IMR-90 (cell line): ENCODE results near the gene KCNJ16. TPM values are rescaled to one million over a fixed set of nuclear protein-coding genes. Genes with fewer than 3 reads are reported as not detected.

ENCODE experiments used
- ATAC-seq: fragments of 200-7000 bp; cut with Tn5 transposase; 2 replicates; pipeline ENCODE4 v1.9.1; 2020; ENCODE audit warnings: low read depth, mild to moderate bottlenecking, moderate library complexity
- BruUV-seq: library from RNA; stranded (reverse); fragments of 400-500 nt; replicated peaks from 2 replicates; lab custom pipeline; 2021; lab: Mats Ljungman, UMichigan
- CTCF ChIA-PET: fragments of 300-600 bp; formaldehyde crosslinking; extraction: SDS; loops from one replicate; lab custom pipeline; 2021; ENCODE audit warnings: antibody characterized with exemption; lab: Yijun Ruan, JAX
- POLR2A ChIA-PET: fragments of 300-600 bp; sonication (Branson Sonifier 250); formaldehyde crosslinking; loops from one replicate; lab custom pipeline; 2022; ENCODE audit warnings: antibody characterized with exemption; ENCODE audit not compliant: unreplicated experiment; lab: Charles Lee
- DNase-seq: peaks from one replicate; pipeline ENCODE4 v3.0.0; 2013
- H2AFZ ChIP-seq: replicated peaks from 2 replicates; pipeline ENCODE3; 2013; ENCODE audit warnings: low read length, mild to moderate bottlenecking; ENCODE audit not compliant: poor library complexity
- H2AK5ac ChIP-seq: 2 replicates; pipeline ENCODE4 v1.6.1; 2013; ENCODE audit warnings: low read depth, low read length, inconsistent platforms
- H2AK9ac ChIP-seq: replicated peaks from 2 replicates; pipeline ENCODE3; 2013; ENCODE audit warnings: mild to moderate bottlenecking, low read depth, low read length, moderate library complexity; ENCODE audit not compliant: poor library complexity
- H2BK120ac ChIP-seq: 2 replicates; pipeline ENCODE4 v1.6.1; 2013; ENCODE audit warnings: low read depth, low read length, inconsistent platforms
- H2BK15ac ChIP-seq: 3 replicates; pipeline ENCODE4 v1.6.1; 2013; ENCODE audit warnings: low read depth, low read length, inconsistent platforms
- H2BK20ac ChIP-seq: 2 replicates; pipeline ENCODE4 v1.6.1; 2013; ENCODE audit warnings: low read depth, mild to moderate bottlenecking, inconsistent platforms, low read length, moderate library complexity
- H2BK5ac ChIP-seq: 2 replicates; pipeline ENCODE4 v1.6.1; 2013; ENCODE audit warnings: mild to moderate bottlenecking, low read depth, low read length, inconsistent platforms; ENCODE audit not compliant: poor library complexity, severe bottlenecking
- H3K14ac ChIP-seq: replicated peaks from 2 replicates; pipeline ENCODE4 v1.6.1; 2013; ENCODE audit warnings: low read depth, low read length, inconsistent platforms
- H3K18ac ChIP-seq: 2 replicates; pipeline ENCODE4 v1.6.1; 2013; ENCODE audit warnings: low read depth, low read length, control low read depth
- H3K23ac ChIP-seq: 2 replicates; pipeline ENCODE4 v1.6.1; 2013; ENCODE audit warnings: low read depth, low read length, inconsistent platforms
- H3K27ac ChIP-seq: 2 replicates; pipeline ENCODE4 v1.5.1; 2013; ENCODE audit warnings: mild to moderate bottlenecking, control low read depth, low read length; ENCODE audit not compliant: insufficient read depth
- H3K27me3 ChIP-seq: 2 replicates; pipeline ENCODE4 v1.6.1; 2013; ENCODE audit warnings: low read length; ENCODE audit not compliant: control insufficient read depth, insufficient read depth
- H3K36me3 ChIP-seq: 2 replicates; pipeline ENCODE4 v1.6.1; 2013; ENCODE audit warnings: low read length, mixed read lengths; ENCODE audit not compliant: control insufficient read depth, insufficient read depth
- H3K4ac ChIP-seq: 2 replicates; pipeline ENCODE4 v1.6.1; 2013; ENCODE audit warnings: low read depth, low read length, inconsistent platforms
- H3K4me1 ChIP-seq: 2 replicates; pipeline ENCODE4 v1.6.1; 2013; ENCODE audit warnings: low read length, mixed read lengths; ENCODE audit not compliant: control insufficient read depth, insufficient read depth
- H3K4me2 ChIP-seq: 2 replicates; pipeline ENCODE4 v1.6.1; 2013; ENCODE audit warnings: low read depth, mild to moderate bottlenecking, control low read depth, low read length, moderate library complexity
- H3K4me3 ChIP-seq: 2 replicates; pipeline ENCODE4 v1.5.1; 2013; ENCODE audit warnings: low read depth, mild to moderate bottlenecking, control low read depth, low read length, moderate library complexity; ENCODE audit not compliant: insufficient read depth
- H3K56ac ChIP-seq: 2 replicates; pipeline ENCODE4 v1.6.1; 2013; ENCODE audit warnings: low read length, inconsistent platforms; ENCODE audit not compliant: insufficient read depth; ENCODE audit errors: extremely low read depth
- H3K79me1 ChIP-seq, 2 experiments: 2 replicates each; pipeline ENCODE4 v1.6.1; 2013; ENCODE audit warnings: low read length in 2 of 2, inconsistent platforms in 1 of 2, low read depth in 1 of 2
- H3K9ac ChIP-seq: 2 replicates; pipeline ENCODE4 v1.6.1; 2013; ENCODE audit warnings: low read depth, low read length, control low read depth
- H3K9me1 ChIP-seq: 2 replicates; pipeline ENCODE4 v1.6.1; 2013; ENCODE audit warnings: low read length, inconsistent platforms; ENCODE audit not compliant: insufficient read depth
- H3K9me3 ChIP-seq: 2 replicates; pipeline ENCODE4 v1.6.1; 2013; ENCODE audit warnings: low read length; ENCODE audit not compliant: control insufficient read depth, insufficient read depth
- H4K20me1 ChIP-seq: 2 replicates; pipeline ENCODE4 v1.6.1; 2013; ENCODE audit warnings: low read length, inconsistent platforms; ENCODE audit not compliant: insufficient read depth
- H4K5ac ChIP-seq: 2 replicates; pipeline ENCODE4 v1.6.1; 2013; ENCODE audit warnings: mild to moderate bottlenecking, low read depth, low read length, control low read depth
- H4K8ac ChIP-seq, 2 experiments: 2 replicates each; pipeline ENCODE4 v1.6.1; 2013; ENCODE audit warnings: low read depth in 2 of 2, low read length in 2 of 2, control low read depth in 1 of 2, inconsistent platforms in 1 of 2
- H4K91ac ChIP-seq: 2 replicates; pipeline ENCODE4 v1.6.1; 2013; ENCODE audit warnings: low read depth, low read length, inconsistent platforms; ENCODE audit not compliant: insufficient read depth
- BHLHE40 ChIP-seq: fragments of 150-350 bp; IDR thresholded peaks from 2 replicates; pipeline ENCODE4 v1.6.1; 2016; ENCODE audit warnings: mild to moderate bottlenecking, low read depth, low read length
- CEBPB ChIP-seq: IDR thresholded peaks from 2 replicates; pipeline ENCODE4 v1.6.1; 2012; ENCODE audit warnings: low read depth, low read length, improper control_type of control experiment
- FOS ChIP-seq: fragments of 150-350 bp; IDR thresholded peaks from 2 replicates; pipeline ENCODE4 v1.6.1; 2016; ENCODE audit warnings: low read depth, low read length
- MAFK ChIP-seq: IDR thresholded peaks from 2 replicates; pipeline ENCODE4 v1.6.1; 2012; ENCODE audit warnings: low read depth, low read length, improper control_type of control experiment
- MXI1 ChIP-seq: IDR thresholded peaks from 2 replicates; pipeline ENCODE4 v1.6.1; 2012; ENCODE audit warnings: low read depth, mild to moderate bottlenecking, low read length, moderate library complexity, borderline replicate concordance
- POLR2A ChIP-seq: IDR thresholded peaks from 2 replicates; pipeline ENCODE4 v1.6.1; 2012; ENCODE audit warnings: mild to moderate bottlenecking, low read depth, low read length
- RAD21 ChIP-seq: IDR thresholded peaks from 2 replicates; pipeline ENCODE4 v1.6.1; 2012; ENCODE audit warnings: low read length, improper control_type of control experiment
- RCOR1 ChIP-seq: IDR thresholded peaks from 2 replicates; pipeline ENCODE4 v1.6.1; 2012; ENCODE audit warnings: mild to moderate bottlenecking, low read length, improper control_type of control experiment; ENCODE audit not compliant: insufficient replicate concordance
- RFX5 ChIP-seq: IDR thresholded peaks from 2 replicates; pipeline ENCODE4 v1.8.0; 2012; ENCODE audit warnings: low read depth, mild to moderate bottlenecking, low read length, moderate library complexity
- SMC3 ChIP-seq: fragments of 150-350 bp; IDR thresholded peaks from 2 replicates; pipeline ENCODE4 v1.6.1; 2016; ENCODE audit warnings: low read depth, mild to moderate bottlenecking, antibody characterized with exemption, low read length, moderate library complexity
- WGBS, 2 experiments: methylation state at CpG; one replicate each; pipeline versions ENCODE4 v1.1.5 to v1.1.7; 2013; ENCODE audit warnings: missing lambda C conversion rate in 2 of 2; ENCODE audit not compliant: insufficient read length in 1 of 2; ENCODE audit errors: extremely low coverage in 2 of 2; 5-methylcytosine and 5-hydroxymethylcytosine counted together
- dilution Hi-C: fragments of 300-500 bp; cut with HindIII; formaldehyde crosslinking; loops from one replicate; pipeline ENCODE4 v1.14.3; 2018; ENCODE audit warnings: low sequenced_read_pairs; ENCODE audit not compliant: unreplicated experiment
- in situ Hi-C: fragments of 300-500 bp; cut with MboI; formaldehyde crosslinking; loops from 3 replicates; pipeline ENCODE4 v1.14.3; 2019; ENCODE audit warnings: low sequenced_read_pairs, inconsistent platforms, mixed read lengths
- intact Hi-C: fragments of 100-400 bp; cut with micrococcal nuclease; formaldehyde crosslinking; loops from 2 replicates; pipeline ENCODE4 v1.10.0; 2022
- polyA plus RNA-seq, 3 experiments: library from polyadenylated mRNA; depleted of rRNA; stranded (reverse); fragments of >200 nt; gene quantifications; 2 replicates each; pipeline ENCODE4 v1.2.3, GENCODE V29; 2012; ENCODE audit warnings: low replicate concordance in 1 of 3
- total RNA-seq: library from RNA; depleted of rRNA; stranded (reverse); fragments of >200 nt; gene quantifications from 2 replicates; pipeline ENCODE4 v1.2.3, GENCODE V29; 2012

The KCNJ16 gene
- total and polyA plus RNA-seq, 2 of the 4 experiments (the other 2 are of a cell fraction): not detected

GRCh38 chr17:70073799-70074198, 1.2 kb upstream of the KCNJ16 start:
- ChIA-PET POLR2A (no interaction called here), CTCF (no interaction called here)
- H2BK120ac ChIP-seq: no peak overlapping the region
- H3K9me1 ChIP-seq: no peaks in the 10 kb centered on the region
- H3K79me1 ChIP-seq: no peaks in the 10 kb centered on the region
- no peak overlapping the region for H3K14ac ChIP-seq
- H3K4ac ChIP-seq: no peak overlapping the region
- no peak overlapping the region for H2AK9ac ChIP-seq
- H3K23ac ChIP-seq: no peak overlapping the region
- no peak overlapping the region for H3K4me2 ChIP-seq
- no peaks in the 10 kb centered on the region for H4K20me1 ChIP-seq
- WGBS, 2 experiments: 100% methylated on average over 1 of the region's 3 CpGs; no CpG with 5 or more reads in 1 of the 2 experiments
- in situ Hi-C loops: no loop called here
- no peak overlapping the region for H2AFZ ChIP-seq
- intact Hi-C loops: no loop called here
- H3K4me1 ChIP-seq: peaks cover 3% of the 10 kb centered on the region; the same call in 1 of the 2 replicates
- H3K27me3 ChIP-seq: no peaks in the 10 kb centered on the region
- H2AK5ac ChIP-seq: no peak overlapping the region
- H2BK20ac ChIP-seq: no peak overlapping the region
- H4K5ac ChIP-seq: no peak overlapping the region
- no peak overlapping the region for H3K9ac ChIP-seq
- H3K36me3 ChIP-seq: no peaks in the 10 kb centered on the region
- H3K9me3 ChIP-seq: no peaks in the 10 kb centered on the region
- DNase-seq: no peak
- H3K4me3 ChIP-seq: no peak overlapping the region
- H3K56ac ChIP-seq: no peak overlapping the region
- no peak overlapping the region for H3K18ac ChIP-seq
- H4K91ac ChIP-seq: no peak overlapping the region
- dilution Hi-C loops: no loop called here
- no peak overlapping the region for H4K8ac ChIP-seq
- BruUV-seq: no TSS peak
- no peak overlapping the region for H2BK15ac ChIP-seq
- no peak overlapping the region for H2BK5ac ChIP-seq
- ATAC-seq: no peak
- TF ChIP-seq MAFK (no peak), BHLHE40 (no peak), RFX5 (no peak), CEBPB (no peak), FOS (no peak), RCOR1 (no peak), RAD21 (no peak), POLR2A (no peak), SMC3 (no peak), MXI1 (no peak)
- H3K27ac ChIP-seq: no peak overlapping the region
